Measurements from ENCODE around the gene OR8K5. TPM values are rescaled to one million over a fixed set of nuclear protein-coding genes. Genes with fewer than 3 reads are reported as not detected.

The OR8K5 gene
- total and polyA plus RNA-seq, 2 of the 13 experiments (the other 11 are each of a cell fraction or from before 2014, with no cell fraction given), result not detected

- no peak overlapping the region for H3K4me3 ChIP-seq (replicated peaks in 1 of 3; ENCODE audit: insufficient read depth in 1 of 3, low read depth in 2 of 3, low read length in 3 of 3)
- H3K27ac ChIP-seq (ENCODE audit: extremely low read length, insufficient read depth, low read length), result no peak overlapping the region
- peaks cover 33% of the 10 kb centered on the region for H3K9me3 ChIP-seq (ENCODE audit: low read length)
- no peak overlapping the region for H3K9ac ChIP-seq (ENCODE audit: insufficient read depth, low read depth, low read length)
- H3K4me1 ChIP-seq (ENCODE audit: insufficient read depth, low read length), result no peaks in the 10 kb centered on the region
- H4K20me1 ChIP-seq (ENCODE audit: insufficient read depth, low read length), result no peaks in the 10 kb centered on the region
- no TSS peak for BruUV-seq (replicated peaks)
- H2AFZ ChIP-seq (ENCODE audit: low read length), result no peak overlapping the region
- H3K4me2 ChIP-seq (ENCODE audit: low read depth, low read length), result no peak overlapping the region
- no peak for ATAC-seq
- FAIRE-seq, result no peak
- TF ChIP-seq TOPORS (CRISPR knock-in tag; IDR thresholded peaks at IDR 0.05) (no peak), CEBPB (IDR thresholded peaks at IDR 0.05; ENCODE audit: borderline replicate concordance, low read depth, low read length) (peak; percentile 30; the same call in 1 of the 2 replicates)
- no peaks in the 10 kb centered on the region for H3K79me2 ChIP-seq (ENCODE audit: insufficient read depth, low read length)
- CTCF ChIA-PET (ENCODE audit: low intra/inter-chr PET ratio, low total read pairs), result no interaction called here
- in situ Hi-C loops (cut with HindIII; ENCODE audit: extremely low pct_ligation_motif_present, low pct_unique_long_range_greater_than_20kb), result no loop called here
- 3% methylated on average over 2 of the region's 2 CpGs for WGBS (ENCODE audit: low lambda C conversion rate)
- DNase-seq (ENCODE audit: low spot score), result no peak
- H3K27me3 ChIP-seq (ENCODE audit: control insufficient read depth in 1 of 2, insufficient read depth in 2 of 2, low read length in 2 of 2), result no peaks in the 10 kb centered on the region
- intact Hi-C loops (cut with micrococcal nuclease; ENCODE audit: unreplicated experiment), result no loop called here
- POLR2A ChIA-PET, result no interaction called here
- no peaks in the 10 kb centered on the region for H3K36me3 ChIP-seq (replicated peaks in 1 of 2; ENCODE audit: control insufficient read depth in 1 of 2, insufficient read depth in 2 of 2, low read length in 2 of 2)
These were observed 37.2 kb upstream of the OR8K5 start for GRCh38 chr11:56197367-56197766.

- ChIA-PET CTCF (ENCODE audit: low intra/inter-chr PET ratio, low total read pairs) (no interaction called here), POLR2A (no interaction called here)
- Histone ChIP-seq H3K9ac (ENCODE audit: insufficient read depth, low read depth, low read length) (no peak overlapping the region), H4K20me1 (ENCODE audit: insufficient read depth, low read length) (no peaks in the 10 kb centered on the region), H3K4me3 (replicated peaks in 1 of 3; ENCODE audit: insufficient read depth in 1 of 3, low read depth in 2 of 3, low read length in 3 of 3) (no peak overlapping the region), H3K79me2 (ENCODE audit: insufficient read depth, low read length) (no peaks in the 10 kb centered on the region), H3K27me3 (ENCODE audit: control insufficient read depth in 1 of 2, insufficient read depth in 2 of 2, low read length in 2 of 2) (no peaks in the 10 kb centered on the region), H3K36me3 (replicated peaks in 1 of 2; ENCODE audit: control insufficient read depth in 1 of 2, insufficient read depth in 2 of 2, low read length in 2 of 2) (no peaks in the 10 kb centered on the region), H3K27ac (ENCODE audit: extremely low read length, insufficient read depth, low read length) (no peak overlapping the region), H3K4me1 (ENCODE audit: insufficient read depth, low read length) (no peaks in the 10 kb centered on the region), H3K9me3 (ENCODE audit: low read length) (peaks cover 39% of the 10 kb centered on the region), H2AFZ (ENCODE audit: low read length) (no peak overlapping the region), H3K4me2 (ENCODE audit: low read depth, low read length) (no peak overlapping the region)
- ATAC-seq (no peak), DNase-seq (ENCODE audit: low spot score) (no peak), FAIRE-seq (no peak)
- intact Hi-C loops (cut with micrococcal nuclease; ENCODE audit: unreplicated experiment), result no loop called here
- WGBS (ENCODE audit: low lambda C conversion rate), result 0% methylated on average over 3 of the region's 3 CpGs
- in situ Hi-C loops (cut with HindIII; ENCODE audit: extremely low pct_ligation_motif_present, low pct_unique_long_range_greater_than_20kb), result no loop called here
- no peak for TF ChIP-seq ATF5 (CRISPR knock-in tag; IDR thresholded peaks at IDR 0.05; ENCODE audit: low read depth)
- peak in 1 of 2 experiments; percentile 54; a peak in 1 of 4 replicates for TF ChIP-seq MAFK (conservative IDR thresholded peaks at IDR 0.05 in 1 of 2, IDR thresholded peaks at IDR 0.05 in 1 of 2; ENCODE audit: low read length in 2 of 2)
- TF ChIP-seq MAFF (IDR thresholded peaks at IDR 0.05; ENCODE audit: low read depth, low read length), result peak; percentile 55; the same call in 1 of the 2 replicates
- no TSS peak for BruUV-seq (replicated peaks)
These were observed 36.6 kb upstream of the OR8K5 start for GRCh38 chr11:56196705-56197104.
